Lower leg skin (tissue), 3 donors: ENCODE results near the gene ZSCAN5A.

Experiments used
- CTCF ChIP-seq, 3 donors: fragments of 450-650 bp; IDR thresholded peaks; one replicate each; pipeline ENCODE4 v1.5.1; 2016; ENCODE audit warnings: antibody characterized with exemption in 3 of 3, mild to moderate bottlenecking in 3 of 3, moderate library complexity in 2 of 3
- POLR2A ChIP-seq, 2 donors: fragments of 450-650 bp; IDR thresholded peaks; one replicate each; pipeline ENCODE4 v1.6.1; 2016 to 2017; ENCODE audit warnings: antibody characterized with exemption in 2 of 2, mild to moderate bottlenecking in 1 of 2, moderate library complexity in 1 of 2

GRCh38 chr19:56301886-56302620 lies 12.6 kb downstream of the ZSCAN5A start:
- TF ChIP-seq CTCF (IDR thresholded peaks at IDR 0.05) (no peak), POLR2A (IDR thresholded peaks at IDR 0.05) (no peak)
